Kidney epithelial cell (primary cell): ENCODE results near the gene MKX. TPM values are rescaled to one million over a fixed set of nuclear protein-coding genes. Genes with fewer than 3 reads are reported as not detected.

Source experiments
- DNase-seq: peaks from one replicate; pipeline ENCODE4 v3.0.0-alpha.2; 2010; ENCODE audit warnings: low read depth
- H3K27me3 ChIP-seq: 2 replicates; pipeline ENCODE4 v1.6.0; 2011; ENCODE audit warnings: low read length; ENCODE audit not compliant: control insufficient read depth, insufficient read depth
- H3K36me3 ChIP-seq: 2 replicates; pipeline ENCODE4 v1.5.1; 2011; ENCODE audit warnings: low read length; ENCODE audit not compliant: control insufficient read depth, insufficient read depth
- H3K4me3 ChIP-seq: 2 replicates; pipeline ENCODE4 v1.5.1; 2011; ENCODE audit warnings: low read depth, mild to moderate bottlenecking, control low read depth, low read length
- total RNA-seq: library from RNA; depleted of rRNA; stranded (reverse); fragments of >200 nt; gene quantifications from 2 replicates; pipeline ENCODE4 v1.2.3, GENCODE V29; 2015
- TF ChIP-seq, protein P1 (sequence below): IDR thresholded peaks from 2 replicates; pipeline ENCODE4 v1.5.1; 2011; ENCODE audit warnings: mild to moderate bottlenecking, moderate library complexity, low read length, control low read depth, inconsistent platforms; ENCODE audit not compliant: insufficient read depth, poor library complexity, severe bottlenecking

MKX gene
- total RNA-seq, 1 donor from 2014 or later, result 3.2 TPM

GRCh38 chr10:27774831-27775230, 29.2 kb upstream of the MKX start:
- Histone ChIP-seq H3K27me3 (no peaks in the 10 kb centered on the region), H3K36me3 (no peaks in the 10 kb centered on the region), H3K4me3 (no peak overlapping the region)
- TF ChIP-seq, protein P1, sequence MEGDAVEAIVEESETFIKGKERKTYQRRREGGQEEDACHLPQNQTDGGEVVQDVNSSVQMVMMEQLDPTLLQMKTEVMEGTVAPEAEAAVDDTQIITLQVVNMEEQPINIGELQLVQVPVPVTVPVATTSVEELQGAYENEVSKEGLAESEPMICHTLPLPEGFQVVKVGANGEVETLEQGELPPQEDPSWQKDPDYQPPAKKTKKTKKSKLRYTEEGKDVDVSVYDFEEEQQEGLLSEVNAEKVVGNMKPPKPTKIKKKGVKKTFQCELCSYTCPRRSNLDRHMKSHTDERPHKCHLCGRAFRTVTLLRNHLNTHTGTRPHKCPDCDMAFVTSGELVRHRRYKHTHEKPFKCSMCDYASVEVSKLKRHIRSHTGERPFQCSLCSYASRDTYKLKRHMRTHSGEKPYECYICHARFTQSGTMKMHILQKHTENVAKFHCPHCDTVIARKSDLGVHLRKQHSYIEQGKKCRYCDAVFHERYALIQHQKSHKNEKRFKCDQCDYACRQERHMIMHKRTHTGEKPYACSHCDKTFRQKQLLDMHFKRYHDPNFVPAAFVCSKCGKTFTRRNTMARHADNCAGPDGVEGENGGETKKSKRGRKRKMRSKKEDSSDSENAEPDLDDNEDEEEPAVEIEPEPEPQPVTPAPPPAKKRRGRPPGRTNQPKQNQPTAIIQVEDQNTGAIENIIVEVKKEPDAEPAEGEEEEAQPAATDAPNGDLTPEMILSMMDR, result no peak
- DNase-seq, result no peak

GRCh38 chr10:27771231-27771630, 25.6 kb upstream of the MKX start:
- TF ChIP-seq, protein P1, result no peak
- Histone ChIP-seq H3K27me3 (no peaks in the 10 kb centered on the region), H3K36me3 (no peaks in the 10 kb centered on the region), H3K4me3 (no peak overlapping the region)
- DNase-seq, result no peak

- DNase-seq, result no peak
- TF ChIP-seq, protein P1, result no peak
- Histone ChIP-seq H3K4me3 (no peak overlapping the region), H3K36me3 (no peaks in the 10 kb centered on the region), H3K27me3 (no peaks in the 10 kb centered on the region)
Measured at GRCh38 chr10:27770181-27770580, 24.6 kb upstream of the MKX start.

- no peaks in the 10 kb centered on the region for H3K36me3 ChIP-seq
- no peaks in the 10 kb centered on the region for H3K27me3 ChIP-seq
- no peak overlapping the region for H3K4me3 ChIP-seq
- TF ChIP-seq, protein P1, result no peak
- no peak for DNase-seq
Measured at GRCh38 chr10:27760867-27761266, 15.2 kb upstream of the MKX start.

GRCh38 chr10:27759483-27760272, 14.1 kb upstream of the MKX start:
- DNase-seq, result no peak
- Histone ChIP-seq H3K36me3 (no peaks in the 10 kb centered on the region), H3K27me3 (no peaks in the 10 kb centered on the region), H3K4me3 (no peak overlapping the region)
- TF ChIP-seq, protein P1, result no peak
